ENCODE measurements around the gene SLC6A4. TPM values are rescaled to one million over a fixed set of nuclear protein-coding genes. Genes with fewer than 3 reads are reported as not detected.

Gene SLC6A4
- total RNA-seq, 1 donor from 2014 or later = not detected

GRCh38 chr17:30217054-30217453 is 18.4 kb downstream of the SLC6A4 start:
- H3K4me3 ChIP-seq (ENCODE audit: low read depth, low read length) = no peak overlapping the region
- no peak for DNase-seq (ENCODE audit: low read depth)
- TF ChIP-seq CTCF (conservative IDR thresholded peaks at IDR 0.05; ENCODE audit: low read depth, low read length) = no peak

GRCh38 chr17:30212750-30213149 is 22.7 kb downstream of the SLC6A4 start:
- TF ChIP-seq CTCF (conservative IDR thresholded peaks at IDR 0.05; ENCODE audit: low read depth, low read length) = no peak
- H3K4me3 ChIP-seq (ENCODE audit: low read depth, low read length) = no peak overlapping the region
- DNase-seq (ENCODE audit: low read depth) = no peak

- no peak for DNase-seq (ENCODE audit: low read depth)
- TF ChIP-seq CTCF (conservative IDR thresholded peaks at IDR 0.05; ENCODE audit: low read depth, low read length) = no peak
- no peak overlapping the region for H3K4me3 ChIP-seq (ENCODE audit: low read depth, low read length)
These were observed 24.1 kb downstream of the SLC6A4 start for GRCh38 chr17:30211371-30211770.

DNA sequence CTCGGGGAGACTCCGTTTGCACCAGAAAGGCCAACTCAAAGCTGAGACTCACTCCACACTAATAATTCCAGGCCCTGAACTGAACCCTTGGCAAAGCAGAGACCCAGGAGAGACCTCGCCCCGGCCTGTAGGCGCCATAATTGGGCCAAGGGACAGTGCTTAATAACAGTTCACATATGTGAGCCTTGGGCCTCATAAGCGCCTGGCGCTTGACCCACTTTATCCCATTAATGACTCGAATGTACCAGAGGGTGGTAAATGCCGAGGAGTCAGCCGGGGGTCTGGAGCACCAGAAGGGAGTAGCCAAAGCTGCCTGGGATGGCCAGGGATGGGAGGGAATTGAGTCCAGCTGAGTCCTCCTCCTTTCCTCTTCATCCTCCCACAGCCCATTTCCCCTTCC is 24.6 kb downstream of the SLC6A4 start:
- no peak for TF ChIP-seq CTCF (conservative IDR thresholded peaks at IDR 0.05; ENCODE audit: low read depth, low read length)
- no peak overlapping the region for H3K4me3 ChIP-seq (ENCODE audit: low read depth, low read length)
- no peak for DNase-seq (ENCODE audit: low read depth)

DNA sequence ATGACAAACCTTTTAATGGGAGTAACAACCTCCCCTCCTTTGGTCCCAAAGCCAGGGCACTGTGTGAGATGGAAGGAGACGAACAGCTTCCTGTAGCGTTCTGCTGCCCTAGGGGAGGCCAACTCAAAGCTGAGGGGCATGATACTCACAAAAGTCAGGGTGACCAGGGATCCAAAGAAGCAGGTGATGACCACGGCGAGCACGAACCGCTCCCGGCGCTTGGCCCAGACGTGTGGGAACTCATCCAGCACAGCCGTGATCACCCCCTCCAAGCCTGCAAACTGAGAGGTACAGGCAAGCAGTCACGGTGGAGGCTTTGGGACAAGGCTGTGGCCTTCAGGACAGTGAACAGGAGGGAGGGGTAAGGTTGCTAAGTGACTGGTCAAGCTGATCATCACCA is 25.1 kb downstream of the SLC6A4 start:
- DNase-seq (ENCODE audit: low read depth) = no peak
- TF ChIP-seq CTCF (conservative IDR thresholded peaks at IDR 0.05; ENCODE audit: low read depth, low read length) = no peak

GRCh38 chr17:30209930-30210329 is 25.6 kb downstream of the SLC6A4 start:
- H3K4me3 ChIP-seq (ENCODE audit: low read depth, low read length) = no peak overlapping the region
- TF ChIP-seq CTCF (conservative IDR thresholded peaks at IDR 0.05; ENCODE audit: low read depth, low read length) = no peak
- DNase-seq (ENCODE audit: low read depth) = no peak

More for the DNA sequence above, 25.1 kb downstream of the SLC6A4 start:
- H3K4me3 ChIP-seq (ENCODE audit: low read depth, low read length) = no peak overlapping the region

- TF ChIP-seq CTCF (conservative IDR thresholded peaks at IDR 0.05; ENCODE audit: low read depth, low read length) = no peak
- DNase-seq (ENCODE audit: low read depth) = no peak
- no peak overlapping the region for H3K4me3 ChIP-seq (ENCODE audit: low read depth, low read length)
These were observed 27.3 kb downstream of the SLC6A4 start for GRCh38 chr17:30208214-30208613.
